DMS79 (cell line): ENCODE results near the gene REEP5.
"Not testable (repeated sequence)": the region's sequence is repeated elsewhere in the genome, so short reads cannot be mapped to it uniquely, and the experiment has no call there.

Experiments used
- DNase-seq: peaks from one replicate; lab custom pipeline; 2025; lab: John Stamatoyannopoulos, UW

Gene REEP5

DNA sequence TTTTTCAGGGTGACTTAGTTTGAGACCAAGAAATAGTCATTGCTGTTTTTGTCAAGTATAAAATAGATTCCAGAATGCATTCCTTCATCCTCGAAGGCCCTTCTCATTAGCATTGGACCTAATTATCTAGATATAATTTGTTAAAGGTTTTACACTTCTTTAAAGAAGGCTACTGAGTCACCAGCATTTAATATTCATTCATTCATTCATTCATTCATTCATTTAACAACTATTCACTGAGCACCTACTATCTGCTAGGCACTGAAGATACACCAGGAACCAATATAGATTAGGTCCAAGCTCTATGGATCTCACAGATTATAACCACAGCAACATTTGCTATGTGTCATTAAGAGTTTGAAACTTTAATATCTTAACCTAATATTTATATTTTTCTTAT is 11.1 kb upstream of the REEP5 start:
- no peak for DNase-seq

DNA sequence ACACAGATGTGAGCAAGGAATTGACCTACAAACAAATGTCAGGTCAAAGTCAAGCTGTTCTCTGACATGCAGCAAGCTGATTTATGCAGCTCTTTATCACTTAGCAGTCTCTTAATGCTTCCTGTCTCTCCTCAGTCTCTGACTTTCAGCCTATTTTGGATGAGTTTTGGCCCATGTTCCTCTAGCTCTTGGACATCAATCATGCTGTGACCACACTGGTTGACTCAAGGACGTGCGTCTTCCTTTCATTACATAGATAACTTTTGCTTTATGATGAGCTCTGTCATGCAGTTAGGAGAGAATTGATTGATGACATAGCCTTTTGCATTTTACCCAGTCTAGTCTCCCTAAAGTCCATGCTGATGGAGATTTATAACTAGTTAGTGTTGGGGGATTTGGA is 9.4 kb upstream of the REEP5 start:
- DNase-seq, result no peak

DNA sequence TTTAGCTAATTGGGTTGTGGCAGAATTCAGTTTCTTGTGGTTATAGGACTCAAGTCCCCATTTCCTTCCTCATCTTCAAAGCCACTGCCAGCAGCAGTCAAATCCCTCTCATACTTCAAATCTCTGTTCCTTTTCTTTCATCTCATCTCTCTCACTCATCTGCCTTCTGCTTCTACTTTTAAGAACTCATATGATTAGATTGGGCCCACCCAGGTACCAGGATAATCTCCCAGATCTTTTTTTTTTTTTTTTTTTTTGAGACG is 8.0 kb upstream of the REEP5 start:
- no peak for DNase-seq

DNA sequence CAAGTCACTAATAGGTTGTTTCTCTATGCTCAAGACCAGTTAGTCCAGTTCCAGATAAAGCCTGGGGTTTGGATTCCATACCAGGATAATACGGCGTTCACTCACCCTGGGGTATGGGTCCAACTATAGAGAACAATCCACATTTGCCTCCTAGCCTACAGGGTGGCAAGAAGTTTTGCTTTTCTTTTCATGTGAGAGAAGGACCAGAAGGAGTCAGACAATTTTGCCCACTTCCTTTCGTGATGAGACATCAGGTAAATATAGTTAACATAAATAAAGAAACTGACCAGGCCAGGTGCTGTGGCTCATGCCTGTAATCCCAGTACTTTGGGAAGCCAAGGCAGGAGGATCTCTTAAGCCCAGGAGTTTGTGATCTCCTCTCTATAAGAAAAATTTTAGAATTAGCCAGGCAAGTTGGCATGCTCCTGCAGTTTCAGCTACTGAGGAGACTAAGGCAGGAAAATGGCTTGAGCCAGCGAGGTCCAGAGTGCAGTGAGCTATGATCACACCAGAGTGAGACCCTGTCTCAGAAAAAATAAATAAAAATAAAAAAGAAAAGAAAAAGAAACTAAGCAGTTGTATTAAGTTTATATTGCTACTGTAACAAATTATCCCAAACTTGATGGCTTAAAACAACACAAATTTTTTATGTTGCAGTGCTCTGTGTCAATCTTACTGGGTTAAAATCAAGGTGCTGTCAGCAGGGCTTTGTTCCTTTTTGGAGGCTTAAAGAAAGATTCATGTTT is 7.5 kb upstream of the REEP5 start:
- DNase-seq, result no peak

DNA sequence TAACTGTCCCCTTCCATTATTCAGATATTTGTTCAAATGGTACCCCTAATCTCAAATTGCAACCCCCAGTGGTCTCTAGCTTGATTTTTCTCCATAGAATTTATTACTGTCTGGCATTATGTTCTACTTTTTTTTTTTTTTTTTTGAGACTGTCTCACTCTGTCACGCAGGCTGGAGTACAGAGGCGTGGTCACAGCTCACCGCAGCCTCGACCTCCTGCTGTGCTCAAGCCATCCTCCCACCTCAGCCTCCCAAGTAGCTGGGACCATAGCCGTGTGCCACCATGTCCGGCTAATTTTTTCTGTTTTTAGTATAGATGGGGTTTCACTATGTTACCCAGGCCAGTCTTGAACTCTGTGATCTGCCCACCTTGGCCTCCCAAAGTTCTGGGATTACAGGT is 2.0 kb upstream of the REEP5 start:
- DNase-seq, result no peak

DNA sequence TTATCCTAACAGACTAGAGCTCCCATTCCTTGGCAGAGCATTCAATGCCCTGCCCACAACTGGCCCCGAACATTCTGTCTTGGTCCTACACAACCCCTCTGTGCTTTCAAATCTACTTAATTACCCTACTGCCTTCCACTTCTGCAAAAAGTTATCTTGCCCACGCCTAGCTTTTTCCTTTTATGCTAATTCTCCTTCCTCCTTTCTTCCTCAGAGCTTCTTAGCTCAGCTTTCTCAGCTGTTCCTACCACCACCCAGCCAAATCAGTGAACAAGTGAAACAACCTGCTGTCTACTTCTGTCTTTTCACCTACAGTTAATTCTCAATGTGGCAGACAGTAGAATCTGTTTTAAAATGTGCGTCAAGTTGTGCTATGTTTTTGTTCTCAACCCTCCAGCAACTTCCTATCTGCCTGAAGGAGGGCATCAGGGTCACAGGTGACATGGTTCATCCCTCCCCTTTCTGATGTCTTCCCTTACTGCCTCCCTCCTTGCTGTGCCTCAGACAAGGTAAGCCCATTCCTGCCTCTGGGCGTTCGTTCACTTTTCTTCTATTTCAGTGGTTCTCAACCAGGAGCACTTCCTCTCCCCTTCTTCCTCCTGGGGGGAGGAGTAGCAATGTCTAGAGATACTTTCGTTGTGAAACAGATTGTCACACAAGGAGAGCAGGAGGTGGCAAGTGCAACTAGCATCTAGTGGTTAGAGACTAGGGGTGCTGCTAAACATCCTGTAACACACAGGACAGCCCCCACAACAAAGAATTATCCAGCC is 1.3 kb upstream of the REEP5 start:
- DNase-seq, result no peak

DNA sequence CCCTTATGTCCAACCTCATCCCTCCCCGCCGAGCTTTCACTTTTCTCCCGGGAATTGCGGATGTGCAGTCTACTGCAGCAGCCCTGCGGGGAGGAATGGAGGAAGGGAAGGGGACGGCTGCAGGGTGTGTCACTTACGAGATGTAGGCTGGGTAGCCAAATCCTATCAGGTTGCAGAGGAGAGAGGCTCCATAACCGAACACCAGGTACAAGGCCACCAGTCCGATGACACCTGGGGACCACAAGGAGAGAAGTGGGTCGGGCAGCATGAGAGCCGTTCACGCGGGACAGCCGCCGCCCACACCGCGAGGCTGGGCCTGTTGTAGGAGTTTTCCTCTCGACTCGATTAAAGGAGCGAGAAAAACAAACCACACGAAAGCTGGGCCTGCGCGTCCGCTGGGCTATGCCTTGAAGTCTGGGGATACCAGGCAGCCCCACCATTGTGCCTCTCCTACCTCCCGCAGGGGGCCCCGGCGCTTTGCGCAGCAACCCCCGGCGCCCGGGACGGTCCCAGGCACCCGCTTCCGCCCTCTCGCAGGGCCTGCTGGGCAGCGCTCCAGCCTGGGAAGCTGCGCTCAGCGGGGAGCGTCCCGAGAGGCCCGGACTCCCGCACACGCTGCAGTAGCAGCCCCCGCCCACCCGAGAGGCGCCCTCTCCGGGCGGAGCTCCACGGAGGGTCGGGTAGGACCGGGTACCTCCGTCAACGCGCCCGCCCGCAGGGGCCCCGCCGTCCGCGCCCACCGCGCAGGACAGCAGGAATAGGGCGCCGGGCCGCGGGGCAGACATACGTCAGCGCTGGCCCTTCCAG is 798 bp downstream of the REEP5 start:
- peak; percentile 31 for DNase-seq

DNA sequence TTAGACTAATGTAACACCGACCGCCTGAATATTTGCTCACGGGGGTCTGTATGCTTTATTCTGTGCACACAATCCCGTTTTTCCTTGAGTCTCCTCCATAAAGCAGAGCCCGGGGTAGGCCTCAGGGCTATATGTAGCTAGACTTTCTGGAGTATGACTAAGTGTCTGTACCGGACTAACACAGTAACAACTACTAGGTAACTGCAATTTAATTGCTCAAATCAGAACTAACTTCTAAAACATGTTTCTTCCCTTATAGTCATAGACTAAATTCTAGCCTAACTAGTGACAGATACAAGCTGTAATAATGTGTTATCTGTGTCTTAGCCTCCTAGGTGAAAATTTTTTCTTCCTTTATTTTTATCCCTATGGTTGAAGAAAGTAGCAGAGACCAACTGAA is 2.1 kb downstream of the REEP5 start:
- no peak for DNase-seq

DNA sequence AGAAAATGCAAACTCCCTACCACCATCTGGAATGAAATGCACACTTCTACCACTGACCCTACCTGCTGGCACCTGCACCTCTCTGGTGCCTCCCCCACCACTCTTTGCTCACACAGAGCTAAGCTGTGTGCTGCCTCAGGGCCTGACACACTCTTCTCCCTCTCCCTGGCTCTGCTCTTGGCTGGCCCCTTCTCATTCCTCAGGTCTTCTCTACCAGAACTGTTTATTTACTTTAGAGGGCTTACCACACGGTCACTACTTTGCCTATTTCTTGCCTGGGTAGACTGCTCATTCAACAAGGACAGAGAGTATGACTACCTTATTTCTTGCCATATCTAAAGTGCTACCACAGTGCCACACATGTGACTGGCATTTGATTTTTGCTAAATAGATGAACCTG is 3.3 kb downstream of the REEP5 start:
- peak; percentile 61 for DNase-seq

DNA sequence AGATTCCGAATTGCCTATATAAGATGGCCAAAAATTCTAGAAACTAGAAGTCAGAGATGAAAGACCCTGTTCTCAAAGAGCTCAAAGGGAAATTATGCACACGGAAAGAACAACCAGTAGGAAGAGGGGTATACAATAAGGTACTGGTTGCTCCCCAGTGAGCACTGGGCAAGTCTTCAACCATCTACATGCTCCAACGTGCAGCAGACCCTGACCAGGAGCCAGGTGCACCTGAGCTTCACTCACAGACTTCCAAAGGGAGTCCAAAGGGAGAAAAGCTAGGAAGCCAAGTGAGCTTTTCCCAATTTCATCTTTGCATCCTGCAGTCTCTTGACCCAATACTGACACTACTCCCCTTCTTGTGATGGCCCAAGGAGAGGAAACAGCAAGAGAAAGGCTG is 3.9 kb downstream of the REEP5 start:
- DNase-seq, result no peak

DNA sequence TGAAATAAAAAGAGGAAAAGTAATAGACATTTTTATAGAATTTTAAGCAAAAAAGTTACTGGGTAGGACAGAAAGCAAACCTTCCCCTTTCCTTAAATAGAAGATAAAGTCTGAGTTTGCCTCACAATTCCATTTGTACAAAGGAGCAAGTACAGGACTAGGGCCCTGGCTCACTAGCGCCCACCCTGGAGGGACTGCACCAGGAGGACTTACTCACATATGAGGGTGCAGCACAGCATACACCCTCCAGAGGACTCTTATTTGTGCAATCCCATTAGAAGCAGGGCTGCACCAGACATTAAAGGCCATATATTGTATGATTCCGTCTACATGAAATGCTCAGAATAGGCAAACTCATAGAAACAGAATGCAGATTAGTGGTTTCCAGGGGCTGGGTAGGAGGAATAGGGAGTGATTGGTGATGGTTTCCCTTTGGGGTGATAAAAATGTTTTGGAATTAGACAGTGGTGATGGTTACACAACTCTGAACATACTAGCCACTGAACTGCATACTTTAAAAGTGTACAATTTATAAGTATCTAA is 4.5 kb downstream of the REEP5 start:
- DNase-seq, result no peak

DNA sequence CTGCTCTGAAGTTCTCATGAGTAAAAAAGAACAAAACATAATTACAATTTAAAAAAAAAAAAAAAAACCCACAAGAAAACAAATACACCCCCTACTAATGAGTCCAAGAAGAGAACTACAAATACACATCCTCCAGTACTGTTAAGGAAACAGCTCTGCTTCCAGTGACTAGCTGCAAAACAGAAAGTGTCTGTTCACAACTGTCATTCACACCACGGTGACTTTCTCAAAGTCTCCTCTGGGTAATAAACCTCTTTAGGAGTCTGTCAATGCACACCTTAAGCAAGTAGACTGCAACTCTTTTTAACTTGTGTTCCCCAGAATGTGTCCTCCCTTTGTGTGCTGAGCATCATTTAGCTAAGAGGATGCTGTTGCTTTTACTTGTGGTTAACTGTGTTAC is 6.2 kb downstream of the REEP5 start:
- no peak for DNase-seq

DNA sequence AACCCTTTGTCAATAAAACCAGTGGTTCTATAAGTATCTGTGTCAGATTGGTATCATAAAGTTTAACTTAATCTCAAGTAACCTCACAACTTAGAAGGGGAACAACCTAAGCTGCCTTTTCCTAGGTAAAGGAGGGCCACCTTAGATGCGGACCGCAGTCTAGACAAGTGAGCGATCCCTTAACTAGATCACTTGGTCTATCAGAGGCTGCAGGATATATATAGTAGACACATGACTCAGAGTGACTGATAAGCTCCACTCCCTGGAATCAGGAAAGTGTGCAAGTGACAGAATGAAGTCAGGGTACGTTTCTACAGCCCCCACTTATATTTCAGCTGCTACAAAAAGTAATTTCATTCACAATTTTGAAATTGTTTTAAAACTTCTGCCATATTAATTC is 7.4 kb downstream of the REEP5 start:
- DNase-seq, result no peak

DNA sequence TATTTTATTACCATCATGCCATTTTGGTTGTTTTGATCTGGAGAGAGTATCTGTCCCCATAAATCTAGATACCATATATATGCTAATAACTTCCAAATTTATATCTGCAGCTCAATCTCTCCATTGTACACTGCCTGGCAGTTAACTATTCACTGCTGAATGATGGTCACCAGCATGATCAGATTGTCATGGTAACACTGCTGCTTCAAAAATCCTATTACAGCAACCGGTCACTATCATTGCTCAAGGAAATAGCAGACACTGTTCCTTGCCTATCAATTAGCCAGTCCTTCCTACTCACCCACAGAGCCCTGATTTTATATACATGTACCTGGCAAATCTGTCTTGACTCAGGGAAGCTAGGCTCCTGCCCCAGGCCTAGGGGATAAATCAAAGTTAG is 11.5 kb downstream of the REEP5 start:
- DNase-seq, result no peak

DNA sequence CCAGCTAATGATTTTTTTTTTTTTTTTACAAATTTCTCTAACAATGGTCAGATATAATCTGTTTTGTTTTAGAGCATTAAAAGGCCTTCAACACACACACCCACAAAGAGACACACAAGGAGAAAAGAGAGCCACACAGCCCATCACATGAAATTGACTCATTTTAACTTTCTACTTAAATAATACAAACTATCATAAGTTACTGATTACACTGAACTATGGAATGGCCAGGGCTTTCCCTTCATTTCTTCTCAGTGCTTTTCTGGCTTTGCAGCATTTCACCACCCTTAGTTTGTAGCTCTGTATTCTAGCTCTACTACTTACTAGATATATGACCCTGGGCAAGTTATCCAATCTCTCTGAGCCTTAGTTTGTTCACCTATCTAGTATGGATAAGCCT is 13.2 kb downstream of the REEP5 start:
- DNase-seq, result no peak

DNA sequence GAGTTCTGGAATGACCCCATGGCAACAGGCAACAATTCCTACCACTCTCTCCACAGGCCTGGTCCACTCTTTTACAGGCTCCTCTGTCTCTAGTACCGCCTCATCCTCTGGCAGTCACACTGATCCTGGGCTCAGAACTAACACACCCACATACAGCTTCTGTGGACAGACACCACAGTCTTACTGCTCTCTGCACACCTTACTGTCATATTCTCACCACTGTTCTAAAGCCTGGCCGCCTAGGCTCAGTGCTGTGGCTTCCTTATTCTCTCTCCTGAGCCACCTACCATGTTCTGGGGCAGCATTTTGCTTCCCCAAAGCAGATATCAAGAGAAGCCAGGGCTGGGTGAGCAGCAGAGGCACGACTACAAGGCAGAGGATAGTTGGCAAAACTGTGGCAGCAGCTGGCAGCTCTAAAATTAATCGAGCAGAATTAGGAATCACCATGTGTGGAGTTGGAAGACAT is 14.8 kb downstream of the REEP5 start:
- no peak for DNase-seq

DNA sequence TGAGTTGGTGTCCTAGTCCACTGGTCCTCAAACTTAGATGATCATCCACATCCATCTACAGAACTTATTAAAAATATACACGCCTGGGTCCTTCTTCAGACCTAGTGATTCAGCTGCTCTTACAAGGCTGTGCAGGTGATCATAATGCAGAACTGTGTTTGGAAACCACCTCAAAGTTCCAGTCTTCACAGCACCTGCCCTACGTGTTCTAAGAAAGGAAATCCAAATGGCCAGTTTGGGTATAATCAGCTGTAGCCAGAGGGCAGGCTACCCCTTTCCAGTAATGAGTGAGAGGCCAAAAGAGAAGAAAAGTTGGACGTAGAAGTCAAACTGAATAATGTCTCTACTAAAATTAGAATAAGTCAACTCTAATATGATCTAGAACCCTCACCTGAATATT is 15.4 kb downstream of the REEP5 start:
- no peak for DNase-seq

DNA sequence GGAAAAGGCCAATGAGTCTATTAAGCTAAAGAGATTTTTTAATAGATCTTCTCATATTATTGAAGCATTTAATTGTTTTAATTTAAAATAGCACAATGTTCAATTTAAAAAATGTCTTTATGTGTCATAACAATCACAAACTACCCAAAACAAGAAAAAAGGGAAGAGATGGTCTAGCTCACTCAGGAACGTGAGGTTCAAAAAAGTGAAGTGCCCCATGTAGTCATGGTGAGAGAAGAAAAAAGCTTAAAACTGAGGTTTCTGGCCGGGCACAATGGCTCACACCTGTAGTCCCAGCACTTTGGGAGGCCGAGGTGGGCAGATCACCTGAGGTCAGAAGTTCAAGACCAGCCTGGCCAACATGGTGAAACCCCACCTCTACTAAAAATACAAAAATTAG is 17.0 kb downstream of the REEP5 start:
- not testable (repeated sequence) for DNase-seq

DNA sequence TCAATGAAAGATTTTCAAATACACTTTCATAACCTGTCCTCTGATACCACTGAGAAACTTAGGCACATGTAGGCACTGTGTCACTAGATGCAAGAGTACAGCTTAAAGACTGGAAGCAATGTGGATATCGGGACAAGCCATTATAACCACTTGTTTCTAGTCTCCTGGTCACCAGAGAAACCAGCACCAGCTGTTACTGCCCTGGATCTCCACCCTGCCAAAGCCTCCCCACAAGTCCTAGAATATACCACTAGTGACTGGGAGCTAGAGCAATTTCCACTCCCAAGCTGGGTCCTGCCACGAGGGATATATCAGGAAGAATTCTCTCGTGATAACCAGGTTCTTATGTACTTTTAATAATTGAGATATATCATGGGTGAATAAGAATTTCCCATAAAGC is 19.5 kb downstream of the REEP5 start:
- DNase-seq, result no peak

DNA sequence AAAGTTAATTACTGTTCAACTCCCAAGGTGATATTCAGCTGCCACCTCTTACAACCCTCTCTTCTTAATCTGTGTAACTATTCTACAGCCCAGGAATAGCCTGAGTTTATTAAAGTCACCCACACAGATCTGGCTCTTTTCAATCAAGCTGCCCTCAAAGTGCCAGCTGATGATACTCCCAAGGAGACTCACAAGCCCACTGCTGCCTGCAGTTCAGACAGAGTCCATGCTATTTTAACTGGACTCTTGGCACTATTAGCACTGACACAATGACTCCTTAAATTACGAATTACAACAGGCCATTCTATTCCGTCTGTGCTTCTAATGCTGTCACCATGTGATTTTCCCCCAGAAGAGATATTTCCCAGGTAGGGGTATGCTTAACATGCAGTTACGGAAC is 26.3 kb downstream of the REEP5 start:
- no peak for DNase-seq

DNA sequence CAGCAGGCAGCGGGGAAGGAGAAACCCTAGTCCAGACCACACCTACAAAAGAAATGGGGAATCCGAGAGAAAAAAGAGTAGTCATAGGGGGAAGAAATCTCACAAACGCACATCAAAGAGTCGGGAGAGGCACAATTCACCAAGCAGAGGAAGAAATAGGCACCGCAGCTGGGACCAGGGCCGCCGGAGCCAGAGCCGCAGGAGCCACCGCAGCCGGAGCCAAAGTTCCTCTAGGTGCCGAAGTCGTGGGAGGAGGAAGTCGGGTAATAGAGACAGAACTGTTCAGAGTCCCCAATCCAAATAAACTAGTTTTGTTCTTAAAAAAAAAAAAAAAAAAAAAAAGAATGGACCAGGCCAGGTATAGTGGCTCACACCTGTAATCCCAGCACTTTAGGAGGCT is 29.3 kb downstream of the REEP5 start:
- DNase-seq, result no peak

DNA sequence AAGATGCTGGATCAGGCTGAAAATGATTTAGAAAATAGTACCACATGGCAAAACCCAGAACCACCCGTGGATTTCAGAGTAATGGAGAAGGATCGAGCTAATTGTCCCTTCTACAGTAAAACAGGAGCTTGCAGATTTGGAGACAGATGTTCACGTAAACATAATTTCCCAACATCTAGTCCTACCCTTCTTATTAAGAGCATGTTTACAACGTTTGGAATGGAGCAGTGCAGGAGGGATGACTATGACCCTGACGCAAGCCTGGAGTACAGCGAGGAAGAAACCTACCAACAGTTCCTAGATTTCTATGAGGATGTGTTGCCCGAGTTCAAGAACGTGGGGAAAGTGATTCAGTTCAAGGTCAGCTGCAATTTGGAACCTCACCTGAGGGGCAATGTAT is 30.0 kb downstream of the REEP5 start:
- DNase-seq, result not testable (repeated sequence)

DNA sequence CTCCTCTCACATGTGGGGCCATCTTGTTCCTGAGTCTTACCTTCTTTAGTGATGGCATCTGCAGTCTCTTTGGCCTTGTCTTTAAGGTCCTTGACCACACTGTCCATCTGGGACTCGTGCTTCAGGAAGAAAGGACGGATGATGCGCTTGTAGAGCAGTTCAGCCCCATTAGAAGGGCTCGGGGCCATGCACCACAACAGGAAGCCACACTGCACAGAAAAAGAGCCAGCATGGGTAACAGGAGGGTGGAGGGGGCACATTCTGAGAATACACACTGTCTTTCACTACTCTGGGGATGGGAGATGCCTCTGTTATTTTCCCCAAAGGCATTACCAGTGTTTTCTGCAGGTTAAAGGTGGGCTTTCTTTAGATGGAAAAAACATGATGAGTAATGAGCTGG is 35.1 kb downstream of the REEP5 start:
- no peak for DNase-seq
